Measurements from ENCODE around the gene TCTN3. TPM values are rescaled to one million over a fixed set of nuclear protein-coding genes. Genes with fewer than 3 reads are reported as not detected.
A peak's percentile ranks its signal among the peaks of the same experiment; 100 is the strongest.
"Not testable (repeated sequence)": the region's sequence is repeated elsewhere in the genome, so short reads cannot be mapped to it uniquely, and the experiment has no call there.

Gene TCTN3
- polyA plus RNA-seq, 3 donors from 2014 or later = 32.3 to 58.6 (median 46.6) TPM

DNA sequence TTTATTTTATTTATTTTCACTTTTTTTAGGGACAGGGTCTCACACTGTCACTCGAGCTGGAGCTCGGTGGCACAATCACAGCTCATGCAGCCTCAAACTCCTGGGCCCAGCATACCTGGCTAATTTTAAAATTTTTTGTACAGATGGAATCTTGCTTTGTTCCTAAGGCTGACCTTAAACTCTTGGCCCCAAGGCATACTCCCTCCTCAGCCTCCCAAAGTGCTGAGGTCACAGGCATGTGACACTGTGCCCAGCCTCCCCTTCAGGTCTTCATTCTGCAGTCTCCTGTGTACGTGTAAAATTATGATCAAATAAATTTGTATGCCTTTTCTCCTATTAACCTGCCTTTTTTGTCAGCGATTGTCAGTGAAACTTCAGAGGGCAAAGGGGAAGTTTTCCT lies 17.8 kb upstream of the TCTN3 start:
- Mint-ChIP-seq H3K4me3 (no peak overlapping the region), H3K4me1 (no peaks in the 10 kb centered on the region), H3K36me3 (no peaks in the 10 kb centered on the region), H3K27me3 (ENCODE audit: low read depth in 3 of 3) (no peaks in the 10 kb centered on the region), H3K9me3 (peaks cover 0 to 1% (median 0%) of the 10 kb centered on the region in 6 donors), H3K27ac (no peak overlapping the region)
- no peak for DNase-seq

DNA sequence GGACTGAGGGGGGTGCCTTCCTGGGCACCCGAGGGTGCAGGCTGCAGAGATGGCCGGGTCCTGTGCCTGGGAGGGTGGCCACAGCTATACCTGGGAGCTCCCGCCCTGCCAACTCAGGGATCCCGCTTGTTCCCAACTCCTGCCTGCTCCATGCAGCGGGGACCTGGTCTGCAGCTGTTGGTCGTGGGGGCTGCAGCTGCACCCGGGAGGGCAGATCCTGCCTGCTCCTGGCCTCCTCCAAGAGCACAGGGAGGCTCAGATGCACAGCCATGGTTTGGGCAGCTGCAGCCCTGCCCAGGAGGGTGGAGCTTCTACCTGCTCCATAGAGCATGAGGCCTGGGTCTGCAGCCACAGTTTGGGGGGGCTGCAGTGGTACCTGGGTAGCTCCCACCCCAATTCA lies 13.3 kb upstream of the TCTN3 start:
- peaks cover 0 to 1% (median 0%) of the 10 kb centered on the region in 6 donors for H3K9me3 Mint-ChIP-seq
- no peaks in the 10 kb centered on the region for H3K36me3 Mint-ChIP-seq
- H3K4me1 Mint-ChIP-seq = no peaks in the 10 kb centered on the region
- no peak overlapping the region for H3K27ac Mint-ChIP-seq
- H3K4me3 Mint-ChIP-seq = no peak overlapping the region
- no peaks in the 10 kb centered on the region for H3K27me3 Mint-ChIP-seq (ENCODE audit: low read depth in 3 of 3)
- no peak for DNase-seq

DNA sequence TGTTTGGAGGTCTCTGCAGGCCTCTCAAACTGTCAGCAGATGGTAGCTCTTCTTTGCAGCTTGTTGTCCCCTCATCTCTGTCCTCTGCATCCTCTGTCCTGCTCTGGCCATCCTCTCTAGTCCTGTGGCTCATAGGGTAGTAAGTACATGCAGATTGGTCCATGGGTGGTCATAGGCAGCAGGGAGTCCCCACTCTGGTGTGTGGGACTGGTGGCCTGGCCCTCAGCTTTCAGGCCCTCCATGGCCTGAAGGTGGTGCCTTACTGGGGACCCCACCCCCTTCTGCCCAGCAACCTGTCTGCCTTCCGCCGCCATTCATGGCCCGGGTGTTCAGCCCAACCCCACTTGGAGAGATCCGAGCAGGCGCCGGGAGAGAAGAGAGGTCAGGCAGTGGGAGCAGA lies 12.8 kb upstream of the TCTN3 start:
- Mint-ChIP-seq H3K9me3 (peaks cover 0 to 1% (median 0%) of the 10 kb centered on the region in 6 donors), H3K27ac (no peak overlapping the region), H3K4me3 (no peak overlapping the region), H3K27me3 (ENCODE audit: low read depth in 3 of 3) (no peaks in the 10 kb centered on the region), H3K36me3 (no peaks in the 10 kb centered on the region), H3K4me1 (no peaks in the 10 kb centered on the region)
- DNase-seq = no peak

DNA sequence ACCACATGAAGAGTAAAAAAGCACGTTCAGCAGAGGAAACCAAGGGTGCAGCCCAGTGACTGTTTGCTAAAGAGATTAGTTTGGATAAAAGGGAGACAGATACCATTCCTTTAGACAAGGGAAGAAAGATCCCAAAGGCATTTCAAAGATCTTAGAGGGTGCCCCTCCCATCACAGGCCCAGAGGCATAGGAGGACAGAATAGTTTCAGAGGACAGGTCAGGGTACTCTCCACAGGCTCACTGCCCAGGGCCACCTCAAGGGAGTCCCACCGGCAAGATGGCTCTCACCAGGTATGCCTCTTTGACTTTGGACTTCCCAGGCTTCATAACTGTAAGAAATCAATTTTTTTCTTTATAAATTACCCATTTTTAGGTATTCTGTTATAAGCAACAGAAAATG lies 4.7 kb upstream of the TCTN3 start:
- Mint-ChIP-seq H3K27me3 (ENCODE audit: low read depth in 3 of 3) (peaks cover 9 to 11% (median 10%) of the 10 kb centered on the region in 3 donors), H3K36me3 (no peaks in the 10 kb centered on the region), H3K9me3 (no peaks in the 10 kb centered on the region), H3K4me1 (peaks cover 11 to 13% of the 10 kb centered on the region in 2 donors), H3K4me3 (no peak overlapping the region), H3K27ac (no peak overlapping the region)
- DNase-seq = no peak

DNA sequence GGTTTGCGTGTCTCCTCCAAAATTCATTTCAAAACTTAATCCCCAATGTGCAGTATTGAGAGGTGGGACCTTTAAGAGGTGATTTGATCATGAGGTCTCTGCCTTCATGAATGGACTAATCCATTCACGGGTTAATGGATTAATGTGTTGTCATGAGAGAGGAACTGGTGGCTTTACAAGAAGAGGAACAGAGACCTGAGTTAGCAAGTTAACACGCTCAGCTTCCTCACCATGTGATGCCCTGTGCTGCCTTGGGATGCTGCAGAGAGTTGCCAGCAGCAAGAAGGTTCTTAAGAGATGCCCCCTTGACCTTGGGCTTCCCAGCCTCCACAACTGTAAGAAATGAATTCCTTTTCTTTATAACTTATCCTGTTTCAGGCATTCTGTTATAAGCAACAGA lies 3.7 kb upstream of the TCTN3 start:
- Mint-ChIP-seq H3K4me3 (no peak overlapping the region), H3K36me3 (no peaks in the 10 kb centered on the region), H3K4me1 (peaks cover 21 to 22% of the 10 kb centered on the region in 2 donors), H3K9me3 (no peaks in the 10 kb centered on the region), H3K27me3 (ENCODE audit: low read depth in 3 of 3) (peaks cover 9 to 13% (median 11%) of the 10 kb centered on the region in 3 donors), H3K27ac (no peak overlapping the region)
- DNase-seq = no peak

DNA sequence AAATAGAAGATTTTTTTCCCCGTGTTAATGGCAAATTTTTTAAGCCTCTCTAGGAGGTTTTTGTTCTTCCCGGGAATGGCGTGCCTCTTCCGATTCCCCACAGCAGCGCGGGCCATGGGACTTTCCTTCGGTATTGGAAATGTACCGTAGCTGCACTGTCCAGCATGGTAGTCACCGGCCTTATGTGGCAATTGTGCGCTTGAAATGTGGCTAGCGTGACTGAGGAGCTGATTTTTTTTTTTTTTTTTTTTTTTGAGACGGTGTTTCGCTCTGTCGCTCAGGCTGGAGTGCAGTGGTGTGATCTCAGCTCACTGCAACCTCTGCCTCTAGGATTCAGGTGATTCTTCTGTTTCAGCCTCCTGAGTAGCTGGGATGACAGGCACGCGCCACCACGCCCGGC lies 938 bp upstream of the TCTN3 start:
- Mint-ChIP-seq H3K4me3 (peak overlapping the region in 2 of 5 donors; percentile 96 to 97), H3K36me3 (peaks cover 0 to 8% (median 7%) of the 10 kb centered on the region in 3 donors), H3K4me1 (peaks cover 33 to 44% of the 10 kb centered on the region in 2 donors), H3K27me3 (ENCODE audit: low read depth in 3 of 3) (peaks cover 9 to 13% (median 11%) of the 10 kb centered on the region in 3 donors), H3K9me3 (no peaks in the 10 kb centered on the region), H3K27ac (peak overlapping the region in 4 of 6 donors; percentile 24 to 98 (median 94))
- DNase-seq = no peak

DNA sequence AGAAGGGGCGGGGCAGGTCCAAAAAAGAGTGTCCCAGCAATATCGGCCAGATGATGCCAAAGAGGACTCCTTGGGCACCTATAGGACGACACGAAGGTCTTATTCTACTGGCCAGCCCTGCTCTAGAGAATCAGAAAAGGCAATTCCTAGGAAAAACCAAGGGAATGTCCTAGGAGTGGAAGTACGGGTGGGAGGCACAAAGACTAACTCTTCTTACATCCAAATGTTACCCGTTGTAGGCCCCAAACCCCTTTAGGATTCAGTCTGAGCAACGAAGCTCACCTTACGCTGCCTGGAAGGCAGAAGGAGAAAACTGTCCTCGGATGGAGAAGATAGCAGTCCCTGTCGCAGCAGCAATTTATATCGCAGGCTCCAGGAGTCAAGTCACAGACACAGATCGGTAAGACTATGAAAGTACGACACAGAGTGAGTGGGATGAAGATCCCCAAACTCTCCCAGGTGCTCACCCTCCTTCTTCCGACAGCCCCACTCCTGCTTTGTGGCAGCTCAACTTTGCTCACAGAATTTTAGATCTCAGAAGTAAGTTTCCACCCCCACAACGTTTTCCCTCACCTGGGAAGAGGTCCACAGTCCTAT lies 558 bp downstream of the TCTN3 start:
- peaks cover 8 to 13% (median 12%) of the 10 kb centered on the region in 3 donors for H3K27me3 Mint-ChIP-seq (ENCODE audit: low read depth in 3 of 3)
- peak overlapping the region; percentile 91 to 98 (median 96) for H3K4me3 Mint-ChIP-seq
- peaks cover 0 to 16% (median 7%) of the 10 kb centered on the region in 3 donors for H3K36me3 Mint-ChIP-seq
- H3K27ac Mint-ChIP-seq = peak overlapping the region; percentile 92 to 98 (median 96)
- peak in 1 of 3 donors; percentile 4 for DNase-seq
- H3K9me3 Mint-ChIP-seq = no peaks in the 10 kb centered on the region
- H3K4me1 Mint-ChIP-seq = peaks cover 36 to 49% of the 10 kb centered on the region in 2 donors

DNA sequence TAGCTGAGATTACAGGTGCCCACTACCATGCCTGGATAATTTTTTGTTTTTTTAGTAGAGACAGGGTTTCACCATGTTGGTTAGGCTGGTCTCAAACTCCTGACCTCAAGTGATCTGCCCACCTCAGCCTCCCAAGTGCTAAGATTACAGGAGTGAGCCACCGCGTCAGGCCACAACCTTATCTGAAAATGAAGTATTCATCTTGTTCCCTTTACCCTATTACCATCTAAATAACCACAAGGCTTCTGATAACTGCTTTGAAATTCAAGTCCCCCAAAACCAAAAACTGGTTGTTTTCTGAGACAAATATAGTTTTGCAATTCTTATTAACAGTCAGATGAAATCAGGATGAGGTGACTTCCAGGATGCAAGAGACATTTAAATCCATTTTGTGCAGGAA lies 2.4 kb downstream of the TCTN3 start:
- peaks cover 2 to 23% (median 12%) of the 10 kb centered on the region in 3 donors for H3K36me3 Mint-ChIP-seq
- H3K4me3 Mint-ChIP-seq = no peak overlapping the region
- peaks cover 8 to 13% (median 11%) of the 10 kb centered on the region in 3 donors for H3K27me3 Mint-ChIP-seq (ENCODE audit: low read depth in 3 of 3)
- no peaks in the 10 kb centered on the region for H3K9me3 Mint-ChIP-seq
- peaks cover 36 to 50% of the 10 kb centered on the region in 2 donors for H3K4me1 Mint-ChIP-seq
- no peak for DNase-seq
- peak overlapping the region in 4 of 6 donors; percentile 5 to 96 (median 43) for H3K27ac Mint-ChIP-seq

DNA sequence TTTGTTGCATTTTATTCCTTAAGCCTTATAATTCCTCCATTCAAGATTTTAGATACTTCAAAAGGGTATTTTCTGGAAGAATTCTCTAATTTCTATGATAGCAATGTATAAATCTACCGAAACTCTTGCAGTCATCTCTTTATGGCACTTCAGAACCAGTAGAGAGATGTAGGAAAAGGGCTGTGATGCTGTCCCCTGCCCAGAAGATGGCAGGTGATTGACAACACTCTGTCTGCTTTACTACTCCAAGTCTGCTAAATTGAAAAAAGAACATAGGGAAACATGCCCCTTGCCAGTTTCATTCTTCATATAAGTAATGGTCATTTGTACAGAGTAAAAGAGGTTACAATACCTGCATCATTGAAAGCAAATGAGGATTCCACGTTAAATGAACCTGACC lies 5.1 kb downstream of the TCTN3 start:
- no peak for DNase-seq
- Mint-ChIP-seq H3K27ac (no peak overlapping the region), H3K27me3 (ENCODE audit: low read depth in 3 of 3) (peaks cover 1 to 4% (median 2%) of the 10 kb centered on the region in 3 donors), H3K36me3 (peaks cover 18 to 44% (median 28%) of the 10 kb centered on the region in 3 donors), H3K4me3 (no peak overlapping the region), H3K4me1 (peaks cover 28 to 40% of the 10 kb centered on the region in 2 donors), H3K9me3 (no peaks in the 10 kb centered on the region)

DNA sequence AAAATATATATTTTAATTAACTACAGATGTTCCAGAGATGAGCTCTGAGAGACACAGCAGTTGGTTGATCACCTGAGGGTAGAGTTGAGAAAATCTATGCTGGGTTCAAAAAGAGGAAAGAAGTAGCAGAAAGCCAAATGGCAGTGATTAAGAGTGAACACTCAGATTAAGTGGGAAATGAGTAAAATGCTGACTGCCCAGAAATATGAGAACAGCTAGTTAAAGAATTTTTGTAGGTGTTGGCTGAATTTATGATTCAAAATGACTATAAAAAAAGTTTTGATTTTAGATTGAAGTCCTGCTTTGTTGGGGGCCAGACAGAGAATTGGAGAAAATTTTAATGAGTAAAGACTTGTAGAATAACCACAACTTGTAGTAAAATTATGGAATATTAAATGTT lies 9.8 kb downstream of the TCTN3 start:
- H3K27ac Mint-ChIP-seq = no peak overlapping the region

DNA sequence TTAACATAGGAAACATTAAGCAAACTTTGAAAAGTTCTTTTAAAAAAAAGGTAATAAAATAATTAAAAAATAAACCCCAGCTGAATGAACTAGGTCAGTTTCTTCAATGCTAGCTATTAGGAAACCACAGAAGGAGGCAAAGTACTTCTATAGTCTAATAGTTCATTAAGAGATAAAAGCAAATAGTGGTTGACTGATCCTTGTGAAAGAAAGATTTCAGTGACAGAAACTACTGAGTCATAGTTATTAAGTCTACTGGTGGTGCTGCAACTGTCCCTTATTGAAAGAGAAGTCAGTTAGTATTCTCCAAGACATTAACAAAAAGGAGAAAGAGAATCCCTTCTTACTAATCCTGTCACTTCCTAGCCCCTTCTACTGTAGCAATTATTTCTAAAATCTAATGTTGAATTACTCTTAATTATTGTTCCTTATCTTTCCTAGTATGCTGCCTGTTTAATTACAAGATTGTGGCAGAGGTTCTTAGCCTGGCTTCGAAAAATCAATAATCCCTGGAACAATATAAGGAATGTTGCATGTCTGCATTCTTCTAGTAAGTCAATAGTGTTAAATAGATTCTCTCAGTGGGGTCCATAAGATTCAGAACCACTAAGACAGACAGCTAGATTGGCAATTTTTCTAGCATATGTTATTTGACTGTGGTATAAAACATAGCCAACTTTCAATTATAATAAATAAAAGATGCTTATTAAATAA lies 18.2 kb downstream of the TCTN3 start:
- DNase-seq = no peak
- H3K36me3 Mint-ChIP-seq = peaks cover 3 to 21% (median 7%) of the 10 kb centered on the region in 3 donors
- no peaks in the 10 kb centered on the region for H3K4me1 Mint-ChIP-seq
- peak overlapping the region in 1 of 6 donors; percentile 59 for H3K27ac Mint-ChIP-seq
- peaks cover 0 to 2% (median 0%) of the 10 kb centered on the region in 3 donors for H3K27me3 Mint-ChIP-seq (ENCODE audit: low read depth in 3 of 3)
- no peak overlapping the region for H3K4me3 Mint-ChIP-seq
- H3K9me3 Mint-ChIP-seq = no peaks in the 10 kb centered on the region

More for the DNA sequence above, 9.8 kb downstream of the TCTN3 start:
- H3K4me1 Mint-ChIP-seq = peaks cover 4 to 6% of the 10 kb centered on the region in 2 donors
- no peaks in the 10 kb centered on the region for H3K9me3 Mint-ChIP-seq
- no peak for DNase-seq
- no peaks in the 10 kb centered on the region for H3K27me3 Mint-ChIP-seq (ENCODE audit: low read depth in 3 of 3)
- no peak overlapping the region for H3K4me3 Mint-ChIP-seq
- peaks cover 25 to 52% (median 41%) of the 10 kb centered on the region in 3 donors for H3K36me3 Mint-ChIP-seq

DNA sequence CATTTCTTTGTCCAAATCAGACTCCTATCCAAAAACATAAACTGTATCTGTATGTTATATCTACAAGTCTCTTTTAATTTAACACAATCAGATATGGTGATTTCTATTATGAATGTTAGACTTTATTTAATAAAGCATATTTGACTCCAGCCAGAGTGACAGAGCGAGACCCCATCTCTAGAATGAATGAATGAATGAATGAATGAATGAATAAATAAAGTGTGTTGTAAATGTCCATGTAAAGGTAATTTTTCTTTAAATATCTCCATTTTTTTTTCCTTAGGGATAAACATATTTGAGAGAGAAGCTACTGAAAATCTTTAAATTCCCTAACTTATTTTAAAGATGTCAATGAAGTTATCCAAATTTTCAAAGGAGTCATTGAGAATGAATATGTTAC lies 19.1 kb downstream of the TCTN3 start:
- Mint-ChIP-seq H3K9me3 (no peaks in the 10 kb centered on the region), H3K27me3 (ENCODE audit: low read depth in 3 of 3) (peaks cover 0 to 3% (median 0%) of the 10 kb centered on the region in 3 donors), H3K27ac (no peak overlapping the region), H3K36me3 (peaks cover 0 to 13% (median 3%) of the 10 kb centered on the region in 3 donors), H3K4me1 (no peaks in the 10 kb centered on the region), H3K4me3 (no peak overlapping the region)
- no peak for DNase-seq

DNA sequence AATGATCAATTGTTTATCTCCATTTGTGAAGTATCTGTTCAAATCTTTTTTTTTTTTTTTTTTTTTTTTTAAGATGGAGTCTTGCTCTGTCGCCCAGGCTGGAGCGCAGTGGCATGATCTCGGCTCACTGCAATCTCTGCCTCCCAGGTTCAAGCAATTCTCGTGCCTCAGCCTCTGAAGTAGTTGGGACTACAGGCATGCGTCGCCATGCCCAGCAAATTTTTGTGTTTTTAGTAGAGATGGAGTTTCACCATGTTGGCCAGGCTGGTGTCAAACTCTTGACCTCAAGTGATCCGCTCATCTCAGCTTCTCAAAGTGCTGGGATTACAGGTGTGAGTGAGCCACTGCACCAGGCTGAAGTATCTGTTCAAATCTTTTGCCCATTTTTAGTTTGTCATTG lies 21.1 kb downstream of the TCTN3 start:
- not testable (repeated sequence) for H3K4me1 Mint-ChIP-seq; H3K27me3 Mint-ChIP-seq (ENCODE audit: low read depth in 3 of 3); DNase-seq; H3K4me3 Mint-ChIP-seq; H3K27ac Mint-ChIP-seq; H3K9me3 Mint-ChIP-seq
- peaks cover 5 to 24% (median 11%) of the 10 kb centered on the region in 3 donors for H3K36me3 Mint-ChIP-seq

DNA sequence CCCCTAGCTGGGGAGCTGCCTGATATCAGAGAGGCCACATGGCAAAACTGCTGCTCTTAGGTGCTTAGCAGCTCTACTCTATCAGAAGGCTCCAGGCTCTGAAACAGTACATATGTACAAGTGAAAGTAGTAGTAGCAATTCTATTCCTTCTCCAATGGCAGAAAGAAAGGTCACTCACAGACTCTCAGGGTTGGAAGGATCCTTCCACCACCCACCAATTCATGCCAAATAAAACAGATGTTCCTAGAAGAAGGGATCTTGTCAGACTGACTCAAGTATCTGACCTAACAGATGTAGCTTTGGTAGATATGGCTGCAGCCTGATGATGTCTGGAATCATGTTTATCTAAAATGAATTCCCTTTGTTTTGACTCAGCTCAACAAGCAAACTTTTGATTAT lies 29.2 kb downstream of the TCTN3 start:
- H3K27ac Mint-ChIP-seq = no peak overlapping the region

More for the DNA sequence above, 29.2 kb downstream of the TCTN3 start:
- no peak for DNase-seq
- Mint-ChIP-seq H3K4me1 (no peaks in the 10 kb centered on the region), H3K36me3 (peaks cover 5 to 16% (median 15%) of the 10 kb centered on the region in 3 donors), H3K27me3 (ENCODE audit: low read depth in 3 of 3) (no peaks in the 10 kb centered on the region), H3K4me3 (no peak overlapping the region), H3K9me3 (no peaks in the 10 kb centered on the region)
